ENCODE results near the gene GATAD2A.
A peak's percentile ranks its signal among the peaks of the same experiment; 100 is the strongest.

GATAD2A gene

DNA sequence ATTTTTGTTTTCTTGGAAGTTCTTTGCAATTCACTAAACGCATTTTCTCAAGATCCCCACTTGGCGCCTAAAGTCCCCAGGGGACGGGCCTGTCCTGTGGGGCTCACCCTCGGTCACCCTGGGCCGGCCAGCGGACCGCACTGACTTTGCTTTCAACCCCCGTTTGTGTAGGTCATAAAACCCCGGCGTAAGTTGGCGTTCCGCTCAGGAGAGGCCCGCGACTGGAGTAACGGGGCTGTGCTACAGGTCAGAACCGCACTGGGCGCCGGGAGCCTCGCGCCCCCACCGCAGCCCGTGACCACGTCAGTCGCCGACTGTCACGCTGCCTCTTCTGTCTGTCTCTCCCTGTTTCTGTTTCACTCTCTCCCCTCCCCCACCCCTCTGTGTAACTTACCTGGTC is 96.3 kb downstream of the GATAD2A start:
- Mint-ChIP-seq H3K4me1 (ENCODE audit: low read depth) (no peaks in the 10 kb centered on the region), H3K36me3 (ENCODE audit: low read depth) (peaks cover 30% of the 10 kb centered on the region), H3K27me3 (ENCODE audit: low read depth) (no peaks in the 10 kb centered on the region), H3K4me3 (no peak overlapping the region), H3K27ac (no peak overlapping the region), H3K9me3 (no peaks in the 10 kb centered on the region)

DNA sequence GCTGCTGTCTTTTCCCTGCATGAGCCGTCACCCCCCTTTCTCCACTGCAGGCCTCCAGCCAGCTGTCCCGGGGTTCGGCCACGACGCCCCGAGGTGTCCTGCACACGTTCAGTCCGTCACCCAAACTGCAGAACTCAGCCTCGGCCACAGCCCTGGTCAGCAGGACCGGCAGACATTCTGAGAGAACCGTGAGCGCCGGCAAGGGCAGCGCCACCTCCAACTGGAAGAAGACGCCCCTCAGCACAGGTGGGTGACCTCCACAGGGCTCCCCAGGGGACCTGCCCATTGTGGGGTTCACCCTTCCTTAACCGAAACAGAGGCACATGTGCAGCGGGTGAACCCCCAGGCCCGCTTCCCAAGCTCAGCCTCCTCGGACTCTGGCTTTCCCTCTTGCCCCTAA is 96.8 kb downstream of the GATAD2A start:
- no peaks in the 10 kb centered on the region for H3K9me3 Mint-ChIP-seq
- no peaks in the 10 kb centered on the region for H3K27me3 Mint-ChIP-seq (ENCODE audit: low read depth)
- H3K27ac Mint-ChIP-seq: no peak overlapping the region
- H3K36me3 Mint-ChIP-seq (ENCODE audit: low read depth): peaks cover 30% of the 10 kb centered on the region
- no peak overlapping the region for H3K4me3 Mint-ChIP-seq
- H3K4me1 Mint-ChIP-seq (ENCODE audit: low read depth): no peaks in the 10 kb centered on the region

DNA sequence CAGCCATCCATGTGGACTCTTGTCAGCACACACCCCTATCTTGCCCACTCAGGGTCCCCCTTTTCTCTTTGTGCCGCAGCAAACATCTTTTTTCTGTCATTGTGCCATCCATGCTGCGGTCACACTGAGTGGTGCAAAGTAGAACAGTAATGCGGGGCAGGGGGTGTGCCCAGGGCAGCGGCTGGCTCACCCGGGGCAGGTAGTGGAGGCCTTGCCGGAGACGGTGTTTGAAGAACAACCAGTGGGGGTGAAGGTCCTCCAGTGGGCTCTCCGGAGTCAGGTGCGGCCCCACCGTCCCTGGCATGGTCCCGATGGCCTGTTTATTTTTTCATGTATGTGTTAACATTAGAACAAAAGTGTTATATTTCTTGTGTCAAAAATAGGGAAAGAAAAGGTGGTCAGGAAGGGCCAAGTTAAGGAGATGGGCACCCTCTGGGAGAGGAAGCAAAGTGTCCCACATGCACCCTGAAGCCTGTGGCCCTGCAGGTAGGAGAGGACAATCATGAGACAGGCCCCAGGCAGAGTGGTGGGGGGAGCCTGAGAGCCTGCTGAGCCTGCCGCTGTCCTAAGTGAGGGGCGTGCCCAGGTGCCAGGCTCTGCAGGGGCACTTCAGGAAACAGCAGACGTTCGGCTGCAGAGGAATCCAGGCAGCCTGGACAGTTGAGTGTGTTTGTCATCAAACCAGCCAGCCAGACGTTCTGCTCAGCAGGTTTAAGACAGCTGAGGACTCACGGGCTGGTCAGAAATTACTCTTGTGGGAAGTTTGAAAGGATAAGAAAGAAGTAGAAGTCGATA is 97.5 kb downstream of the GATAD2A start:
- H3K9me3 Mint-ChIP-seq: no peaks in the 10 kb centered on the region
- H3K4me1 Mint-ChIP-seq (ENCODE audit: low read depth): peaks cover 2% of the 10 kb centered on the region
- H3K36me3 Mint-ChIP-seq (ENCODE audit: low read depth): peaks cover 34% of the 10 kb centered on the region
- H3K27me3 Mint-ChIP-seq (ENCODE audit: low read depth): no peaks in the 10 kb centered on the region
- no peak overlapping the region for H3K4me3 Mint-ChIP-seq
- no peak overlapping the region for H3K27ac Mint-ChIP-seq

DNA sequence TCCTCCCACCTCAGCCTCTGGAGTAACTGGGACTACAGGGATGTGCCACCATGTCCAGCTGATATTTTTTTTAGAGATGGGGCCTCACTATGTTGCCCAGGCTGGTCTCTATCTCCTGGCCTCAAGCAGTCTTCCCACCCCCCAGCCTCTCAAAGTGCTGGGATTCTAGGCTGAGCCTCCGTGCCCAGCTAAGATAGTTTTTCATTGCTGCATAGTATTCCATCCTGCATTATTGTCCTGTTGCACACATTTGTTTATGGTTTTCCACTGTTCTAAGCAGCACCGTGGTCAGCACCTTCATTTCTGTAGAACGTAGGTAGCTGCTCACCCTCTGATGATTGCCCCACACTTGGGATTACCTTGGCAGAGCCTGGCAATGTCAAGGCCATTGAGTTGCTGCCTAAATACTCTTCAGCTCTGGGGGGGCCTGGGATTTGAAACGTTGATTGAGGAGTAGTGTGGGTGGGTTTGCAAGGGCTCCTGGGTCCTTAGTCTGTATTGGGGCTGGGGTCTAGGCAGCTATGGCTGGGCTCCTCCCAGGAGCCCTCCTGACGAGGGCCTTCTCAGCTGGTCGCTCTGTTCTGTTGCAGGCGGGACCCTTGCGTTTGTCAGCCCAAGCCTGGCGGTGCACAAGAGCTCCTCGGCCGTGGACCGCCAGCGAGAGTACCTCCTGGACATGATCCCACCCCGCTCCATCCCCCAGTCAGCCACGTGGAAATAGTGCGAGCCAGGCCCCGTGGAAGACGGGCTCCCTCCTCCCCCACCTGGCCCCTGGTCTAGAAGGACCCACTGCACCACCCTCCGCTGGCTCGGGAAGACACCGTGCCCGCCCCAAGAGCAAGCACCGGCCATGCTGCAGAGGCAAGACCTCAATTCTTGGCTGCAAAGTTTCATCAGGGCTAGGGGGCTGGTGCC is 99.5 kb downstream of the GATAD2A start:
- Mint-ChIP-seq H3K27me3 (ENCODE audit: low read depth) (no peaks in the 10 kb centered on the region), H3K4me3 (no peak overlapping the region), H3K27ac (no peak overlapping the region)

DNA sequence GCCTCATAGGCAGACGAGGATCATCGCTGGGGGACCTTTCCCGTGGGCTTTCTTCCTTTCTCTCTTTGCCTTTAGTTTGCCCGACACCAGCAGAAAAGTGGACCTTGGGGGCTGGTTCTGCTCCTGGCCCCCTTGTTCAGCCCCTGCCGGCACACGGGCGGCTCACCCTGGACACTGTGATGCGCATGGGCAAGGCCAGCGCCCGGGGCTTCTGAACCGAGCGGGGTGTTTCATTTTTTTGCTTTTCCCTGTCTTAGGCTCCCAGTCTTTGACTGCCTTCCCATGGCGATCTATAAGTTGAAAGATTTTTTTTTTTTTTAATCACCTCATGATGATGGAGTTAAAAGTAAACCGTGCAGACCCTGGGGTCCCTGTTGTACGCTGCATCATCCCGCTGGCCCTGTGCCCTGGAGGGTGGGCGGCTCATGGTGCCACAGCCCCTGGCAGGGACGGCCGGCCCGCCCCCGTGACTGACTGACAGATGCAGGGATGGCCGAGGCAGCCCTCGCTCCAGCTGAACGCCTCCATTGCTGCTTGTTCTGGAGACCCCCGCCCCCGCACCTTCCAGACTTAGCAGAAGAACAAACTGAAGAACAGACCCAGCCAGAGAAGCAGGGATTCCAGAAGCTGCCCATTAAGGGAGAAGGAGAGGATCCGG is 100.3 kb downstream of the GATAD2A start:
- Mint-ChIP-seq H3K36me3 (ENCODE audit: low read depth) (peaks cover 30% of the 10 kb centered on the region), H3K4me1 (ENCODE audit: low read depth) (peaks cover 2% of the 10 kb centered on the region), H3K9me3 (no peaks in the 10 kb centered on the region), H3K4me3 (no peak overlapping the region), H3K27me3 (ENCODE audit: low read depth) (no peaks in the 10 kb centered on the region), H3K27ac (no peak overlapping the region)

More for the DNA sequence above, 99.5 kb downstream of the GATAD2A start:
- Mint-ChIP-seq H3K36me3 (ENCODE audit: low read depth) (peaks cover 30% of the 10 kb centered on the region), H3K9me3 (no peaks in the 10 kb centered on the region), H3K4me1 (ENCODE audit: low read depth) (peaks cover 2% of the 10 kb centered on the region)

DNA sequence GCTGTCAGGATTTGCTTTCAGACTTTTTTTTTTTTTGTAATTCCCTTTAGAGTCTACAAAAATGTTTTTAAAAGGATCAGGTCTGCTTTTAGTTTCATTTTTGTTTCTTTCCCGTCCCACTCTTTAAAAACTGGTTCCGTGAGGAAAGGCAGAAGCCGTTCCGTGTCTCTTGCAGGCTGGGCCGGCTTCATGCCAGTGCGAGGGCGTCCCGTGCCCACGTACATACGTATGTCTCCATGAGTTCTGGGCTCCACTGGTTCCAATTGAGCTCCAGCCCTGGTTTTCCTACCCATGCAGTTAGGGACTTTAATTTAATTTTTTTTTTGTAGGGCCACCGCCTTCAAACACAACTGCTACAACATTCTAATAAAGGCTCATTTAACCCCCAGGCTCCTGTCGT is 101.1 kb downstream of the GATAD2A start:
- no peaks in the 10 kb centered on the region for H3K9me3 Mint-ChIP-seq
- no peak overlapping the region for H3K27ac Mint-ChIP-seq
- H3K4me3 Mint-ChIP-seq: no peak overlapping the region
- peaks cover 28% of the 10 kb centered on the region for H3K36me3 Mint-ChIP-seq (ENCODE audit: low read depth)
- no peaks in the 10 kb centered on the region for H3K27me3 Mint-ChIP-seq (ENCODE audit: low read depth)
- H3K4me1 Mint-ChIP-seq (ENCODE audit: low read depth): peaks cover 2% of the 10 kb centered on the region

DNA sequence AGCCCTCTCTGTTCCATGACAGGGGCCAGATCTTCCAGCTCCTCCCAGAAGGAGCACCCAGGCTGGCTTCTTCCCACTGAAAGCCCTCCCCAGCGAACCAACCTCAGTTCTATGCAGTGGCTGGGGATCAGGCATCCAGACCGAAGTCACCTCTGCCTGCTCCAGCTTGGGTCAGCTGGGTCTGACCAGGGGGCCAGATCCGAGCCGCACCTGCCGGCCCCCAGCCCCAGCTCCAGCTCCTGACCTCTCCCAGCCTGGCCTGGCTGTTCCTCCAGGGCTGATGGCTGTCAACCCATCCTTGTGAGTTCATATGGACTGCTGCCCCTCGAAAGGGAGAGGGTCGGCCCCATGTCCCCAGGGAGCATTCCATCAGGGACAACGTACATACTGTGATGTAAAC is 101.9 kb downstream of the GATAD2A start:
- no peaks in the 10 kb centered on the region for H3K27me3 Mint-ChIP-seq (ENCODE audit: low read depth)
- H3K4me1 Mint-ChIP-seq (ENCODE audit: low read depth): peaks cover 2% of the 10 kb centered on the region
- H3K27ac Mint-ChIP-seq: no peak overlapping the region
- no peaks in the 10 kb centered on the region for H3K9me3 Mint-ChIP-seq
- H3K4me3 Mint-ChIP-seq: no peak overlapping the region
- peaks cover 26% of the 10 kb centered on the region for H3K36me3 Mint-ChIP-seq (ENCODE audit: low read depth)

DNA sequence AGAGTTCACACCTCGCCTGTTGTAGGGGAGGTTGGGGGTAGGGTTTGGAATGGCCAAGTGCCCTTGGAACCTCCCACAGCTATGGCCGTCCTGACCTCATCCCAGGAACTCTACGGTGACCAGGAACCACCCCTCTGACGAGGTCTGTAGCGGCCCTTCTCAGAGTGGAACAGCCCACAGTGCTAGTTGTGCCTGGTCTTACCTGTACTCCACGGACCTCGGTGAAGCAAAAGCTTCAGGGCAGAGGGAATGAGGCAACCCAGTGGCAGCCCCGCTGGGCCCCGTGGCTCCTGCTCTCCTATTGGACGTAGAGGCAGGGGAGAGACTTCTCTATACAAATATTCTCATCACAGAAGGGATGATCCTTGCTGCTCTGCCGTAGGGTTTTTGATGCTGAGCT is 102.7 kb downstream of the GATAD2A start:
- H3K9me3 Mint-ChIP-seq: no peaks in the 10 kb centered on the region
- H3K36me3 Mint-ChIP-seq (ENCODE audit: low read depth): peaks cover 19% of the 10 kb centered on the region
- no peak overlapping the region for H3K27ac Mint-ChIP-seq
- H3K4me3 Mint-ChIP-seq: no peak overlapping the region
- H3K27me3 Mint-ChIP-seq (ENCODE audit: low read depth): no peaks in the 10 kb centered on the region
- H3K4me1 Mint-ChIP-seq (ENCODE audit: low read depth): peaks cover 2% of the 10 kb centered on the region

DNA sequence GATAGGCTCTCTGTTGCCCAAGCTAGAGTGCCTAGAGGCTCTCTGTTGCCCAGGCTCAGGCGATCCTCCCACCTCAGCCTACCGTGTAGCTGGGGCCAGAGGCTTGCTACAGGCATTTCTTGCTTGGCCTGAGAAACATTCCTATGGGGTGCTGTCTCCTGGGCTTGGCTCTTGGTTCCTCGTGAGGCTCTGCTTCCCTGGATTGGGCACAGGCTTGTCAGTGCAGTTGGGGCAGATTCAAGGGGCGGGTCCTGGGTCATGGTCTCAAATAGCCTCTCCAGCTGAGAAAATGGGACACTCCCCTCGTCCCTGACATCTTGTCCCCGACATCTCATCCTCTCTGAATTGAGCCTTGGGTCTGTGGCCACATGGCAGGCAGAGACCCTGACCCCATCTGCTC is 105.0 kb downstream of the GATAD2A start:
- no peaks in the 10 kb centered on the region for H3K9me3 Mint-ChIP-seq
- H3K27ac Mint-ChIP-seq: no peak overlapping the region
- no peaks in the 10 kb centered on the region for H3K27me3 Mint-ChIP-seq (ENCODE audit: low read depth)
- peaks cover 2% of the 10 kb centered on the region for H3K4me1 Mint-ChIP-seq (ENCODE audit: low read depth)
- H3K36me3 Mint-ChIP-seq (ENCODE audit: low read depth): peaks cover 15% of the 10 kb centered on the region
- no peak overlapping the region for H3K4me3 Mint-ChIP-seq

DNA sequence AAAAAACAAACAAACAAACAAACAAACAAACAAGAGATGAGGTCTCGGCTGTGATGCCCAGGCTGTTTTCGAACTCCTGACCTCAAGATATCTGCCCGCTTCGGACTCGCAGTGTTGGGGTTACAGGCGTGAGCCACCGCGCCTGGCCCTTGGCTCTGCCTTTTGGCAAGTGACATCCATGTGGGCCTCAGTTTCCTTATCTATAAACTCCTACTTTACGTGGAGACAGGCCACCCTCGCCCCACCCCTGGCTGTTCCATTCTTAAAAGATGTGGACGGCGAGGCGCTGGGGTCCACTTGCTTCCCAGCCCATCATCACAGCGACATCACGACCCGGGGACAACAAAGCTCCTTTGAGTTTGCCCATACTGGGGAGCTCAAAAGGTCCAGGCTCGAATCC is 108.2 kb downstream of the GATAD2A start:
- Mint-ChIP-seq H3K4me3 (no peak overlapping the region), H3K4me1 (ENCODE audit: low read depth) (peaks cover 2% of the 10 kb centered on the region), H3K9me3 (no peaks in the 10 kb centered on the region), H3K27ac (no peak overlapping the region), H3K36me3 (ENCODE audit: low read depth) (peaks cover 8% of the 10 kb centered on the region), H3K27me3 (ENCODE audit: low read depth) (no peaks in the 10 kb centered on the region)

DNA sequence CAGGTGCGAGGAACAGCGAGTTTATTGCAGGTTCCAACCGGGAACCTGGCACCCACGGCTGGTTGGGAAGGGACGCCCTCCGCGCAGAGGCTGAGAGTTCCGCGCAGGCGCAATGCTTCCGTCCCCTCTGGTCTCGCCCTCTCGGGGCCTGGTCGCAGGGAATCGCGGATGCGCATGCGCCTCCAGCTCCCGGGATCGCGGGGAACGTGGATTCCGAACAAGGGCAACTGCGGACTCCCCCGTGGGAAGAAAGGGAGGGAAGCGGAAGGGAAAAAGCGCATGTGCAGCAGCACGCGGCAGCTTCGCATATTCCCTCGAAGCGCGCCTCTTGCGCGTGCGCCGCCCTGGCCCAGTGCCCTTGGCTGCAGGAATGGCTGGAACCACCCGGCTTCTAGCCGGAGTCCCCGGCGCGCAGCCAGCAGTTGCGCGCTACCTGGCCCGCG is 108.8 kb downstream of the GATAD2A start:
- peaks cover 4% of the 10 kb centered on the region for H3K4me1 Mint-ChIP-seq (ENCODE audit: low read depth)

DNA sequence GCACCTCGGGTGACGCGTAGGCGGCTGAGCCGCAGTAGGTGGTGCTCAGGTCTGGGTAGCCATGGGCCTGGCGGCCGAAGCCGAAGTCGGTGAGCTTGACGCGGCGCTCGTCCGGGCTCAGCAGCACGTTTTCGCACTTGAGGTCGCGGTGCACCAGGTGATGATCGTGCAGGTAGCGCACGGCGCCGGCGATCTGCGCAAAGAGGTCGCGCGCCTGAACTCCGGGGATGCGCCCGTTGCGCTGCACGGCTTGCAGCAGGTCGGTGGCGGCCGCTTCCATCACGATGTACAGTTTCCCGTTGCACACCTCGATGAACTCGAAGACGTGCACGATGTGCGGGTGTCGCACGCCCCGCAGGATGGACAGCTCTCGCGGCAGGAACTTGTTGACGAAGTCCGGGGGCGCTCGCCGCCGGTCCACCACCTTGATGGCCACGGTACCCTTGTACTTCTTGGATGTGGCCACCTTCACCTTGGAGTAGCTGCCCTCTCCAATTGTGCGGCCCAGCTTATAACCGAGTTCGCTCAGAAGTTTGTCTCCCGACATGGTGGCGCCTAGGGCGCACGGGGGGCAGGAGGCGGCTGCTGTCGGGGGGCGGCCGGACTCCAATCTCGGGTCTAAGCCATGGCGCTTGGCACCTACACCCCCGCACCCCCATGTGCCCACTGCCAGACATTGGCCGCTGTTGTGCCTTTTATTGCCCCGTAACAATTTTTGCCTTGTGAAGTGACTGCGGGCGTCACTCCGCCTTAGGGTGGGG is 109.6 kb downstream of the GATAD2A start, which contains the start of gene TSSK6:
TSS of gene TSSK6 (minus strand) at position 668 of the 761 bp plus-strand sequence. CDS start at position 547, 121 bp downstream.
- H3K4me1 Mint-ChIP-seq (ENCODE audit: low read depth): peaks cover 8% of the 10 kb centered on the region
- H3K36me3 Mint-ChIP-seq (ENCODE audit: low read depth): peaks cover 12% of the 10 kb centered on the region
- H3K9me3 Mint-ChIP-seq: no peaks in the 10 kb centered on the region
- peak within 1 kb of the TSS; percentile 87 for H3K4me3 Mint-ChIP-seq
- H3K27ac Mint-ChIP-seq: peak within 1 kb of the TSS; percentile 95
- H3K27me3 Mint-ChIP-seq (ENCODE audit: low read depth): no peaks in the 10 kb centered on the region

More for the DNA sequence above, 108.8 kb downstream of the GATAD2A start:
- H3K36me3 Mint-ChIP-seq (ENCODE audit: low read depth): peaks cover 10% of the 10 kb centered on the region
- H3K27me3 Mint-ChIP-seq (ENCODE audit: low read depth): no peaks in the 10 kb centered on the region
- H3K4me3 Mint-ChIP-seq: peak overlapping the region; percentile 44
- no peaks in the 10 kb centered on the region for H3K9me3 Mint-ChIP-seq
- no peak overlapping the region for H3K27ac Mint-ChIP-seq

DNA sequence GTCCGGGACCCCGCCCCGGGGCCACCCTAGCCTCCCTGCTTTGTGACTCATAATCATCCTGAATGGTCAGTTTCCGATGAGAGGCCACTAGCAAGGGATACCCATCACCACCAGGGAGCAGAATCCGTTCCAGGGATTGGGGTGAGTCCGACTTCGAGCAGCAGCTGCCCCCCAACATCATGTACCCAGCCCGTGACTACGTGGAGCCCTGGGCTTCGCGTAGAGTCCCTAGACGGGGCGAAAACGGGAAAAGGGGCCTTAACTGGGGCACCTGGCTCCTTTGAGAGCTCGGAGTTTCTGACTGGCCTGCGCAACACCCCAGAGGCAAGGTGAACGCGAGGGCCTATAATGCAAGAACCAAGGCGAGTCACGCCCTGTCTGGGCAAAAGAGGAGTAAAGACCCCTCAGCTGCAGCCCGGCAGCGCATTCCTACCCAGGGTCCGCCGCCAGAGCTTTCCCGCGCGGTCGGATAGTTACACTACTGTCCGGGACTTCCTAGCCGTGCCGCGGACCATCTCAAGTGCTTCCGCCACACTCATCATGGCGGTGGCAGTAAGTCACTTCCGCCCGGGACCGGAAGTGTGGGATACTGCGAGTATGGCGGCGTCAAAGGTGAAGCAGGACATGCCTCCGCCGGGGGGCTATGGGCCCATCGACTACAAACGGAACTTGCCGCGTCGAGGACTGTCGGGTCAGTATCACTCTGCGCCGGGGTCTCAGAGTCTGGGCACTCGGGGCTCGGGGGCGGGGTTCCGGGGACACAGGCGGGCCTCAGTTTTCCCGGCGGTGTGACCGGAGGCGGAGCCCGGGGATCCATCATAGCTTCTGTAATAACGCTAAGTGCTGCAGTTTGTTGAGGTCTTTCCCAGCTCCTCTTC is 110.4 kb downstream of the GATAD2A start, which contains the start of gene NDUFA13:
TSS of gene NDUFA13 (plus strand) at position 584 of the 878 bp plus-strand sequence. CDS start at position 598, 14 bp downstream.
- peak within 1 kb of the TSS; percentile 87 for H3K4me3 Mint-ChIP-seq
- peak within 1 kb of the TSS; percentile 95 for H3K27ac Mint-ChIP-seq
- no peaks in the 10 kb centered on the region for H3K27me3 Mint-ChIP-seq (ENCODE audit: low read depth)
- peaks cover 12% of the 10 kb centered on the region for H3K4me1 Mint-ChIP-seq (ENCODE audit: low read depth)
- H3K36me3 Mint-ChIP-seq (ENCODE audit: low read depth): peaks cover 15% of the 10 kb centered on the region
- no peaks in the 10 kb centered on the region for H3K9me3 Mint-ChIP-seq

Data from T-helper 1 cell treated with Interleukin-12 subunit alpha and Interleukin-12 subunit beta and Interleukin-4 antibody, amounts not matched to agents 30 μg/mL and 1 μg/mL, for 36 hours (primary cell).